Osteoblast (primary cell): ENCODE results near the gene ELK1. TPM values are rescaled to one million over a fixed set of nuclear protein-coding genes. Genes with fewer than 3 reads are reported as not detected.

Experiments
- DNase-seq: peaks from one replicate; pipeline ENCODE4 v3.0.0; 2011; ENCODE audit warnings: low spot score, mixed read lengths; ENCODE audit not compliant: insufficient read length; ENCODE audit errors: missing footprints
- H2AFZ ChIP-seq: 2 replicates; pipeline ENCODE4 v1.6.0; 2011; ENCODE audit warnings: mild to moderate bottlenecking, low read length
- H3K27ac ChIP-seq: 2 replicates; pipeline ENCODE4 v1.5.1; 2011; ENCODE audit warnings: mild to moderate bottlenecking, low read depth, low read length, moderate library complexity
- H3K27me3 ChIP-seq: 2 replicates; pipeline ENCODE4 v1.6.0; 2012; ENCODE audit warnings: mild to moderate bottlenecking, control low read depth, inconsistent platforms, low read length, moderate library complexity; ENCODE audit not compliant: insufficient read depth
- H3K36me3 ChIP-seq: 2 replicates; pipeline ENCODE4 v1.5.1; 2011; ENCODE audit warnings: mild to moderate bottlenecking, low read length, control low read depth, moderate library complexity; ENCODE audit not compliant: insufficient read depth
- H3K4me1 ChIP-seq: 2 replicates; pipeline ENCODE4 v1.5.1; 2011; ENCODE audit warnings: mild to moderate bottlenecking, low read length, control low read depth, moderate library complexity; ENCODE audit not compliant: insufficient read depth
- H3K4me2 ChIP-seq: 2 replicates; pipeline ENCODE4 v1.6.0; 2011; ENCODE audit warnings: mild to moderate bottlenecking, low read length; ENCODE audit not compliant: insufficient read depth
- H3K4me3 ChIP-seq: fragments of 200-600 bp; sonication (generic); 3 replicates; pipeline ENCODE4 v1.5.1; 2012; ENCODE audit warnings: mild to moderate bottlenecking, low read length, inconsistent platforms; ENCODE audit not compliant: insufficient read depth
- H3K79me2 ChIP-seq: 2 replicates; pipeline ENCODE4 v1.6.0; 2012; ENCODE audit warnings: mild to moderate bottlenecking, low read length, control low read depth, inconsistent platforms; ENCODE audit not compliant: insufficient read depth
- H3K9me3 ChIP-seq: 2 replicates; pipeline ENCODE4 v1.5.1; 2011; ENCODE audit warnings: low read depth, low read length, control low read depth
- H4K20me1 ChIP-seq: 2 replicates; pipeline ENCODE4 v1.6.0; 2012; ENCODE audit warnings: mild to moderate bottlenecking, low read length, control low read depth; ENCODE audit not compliant: insufficient read depth
- CTCF ChIP-seq: IDR thresholded peaks from 2 replicates; pipeline ENCODE4 v1.5.1; 2011; ENCODE audit warnings: mild to moderate bottlenecking, low read depth, low read length, moderate library complexity; ENCODE audit errors: extremely low read depth
- total RNA-seq: library from RNA; depleted of rRNA; stranded (reverse); fragments of >200 nt; gene quantifications from 2 replicates; pipeline ENCODE4 v1.2.3, GENCODE V29; 2012

Gene ELK1
- total RNA-seq, 1 donor: 37.6 TPM

DNA sequence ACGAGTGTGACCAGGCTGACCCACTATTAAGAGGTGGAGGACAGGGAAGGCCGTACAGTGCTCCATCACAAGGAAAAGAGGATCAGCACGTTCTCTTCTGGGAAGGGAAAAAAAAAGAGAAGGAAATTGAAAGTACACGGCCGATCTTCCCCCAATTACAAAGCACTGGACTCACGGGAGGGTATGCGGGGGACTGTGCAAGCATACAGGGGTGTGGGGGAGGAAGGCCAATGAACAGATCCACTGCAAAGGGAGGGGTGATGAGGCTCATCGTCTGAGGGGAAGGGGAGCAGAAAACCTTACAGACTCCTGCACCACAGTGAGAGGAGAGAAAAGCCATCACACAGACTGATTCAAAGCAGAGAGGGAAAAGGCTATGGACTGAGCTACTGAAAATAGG lies 1.1 kb downstream of the ELK1 start:
- Histone ChIP-seq H3K27ac (peak overlapping the region; percentile 87), H4K20me1 (peaks cover 16% of the 10 kb centered on the region), H3K79me2 (peaks cover 53% of the 10 kb centered on the region), H2AFZ (no peak overlapping the region), H3K4me2 (peak overlapping the region; percentile 88), H3K36me3 (peaks cover 4% of the 10 kb centered on the region), H3K27me3 (no peaks in the 10 kb centered on the region), H3K9me3 (no peaks in the 10 kb centered on the region), H3K4me1 (peaks cover 13% of the 10 kb centered on the region), H3K4me3 (peak overlapping the region; percentile 82)
- TF ChIP-seq CTCF: no peak
- DNase-seq: no peak

GRCh38 chrX:47648376-47648775 lies 2.0 kb downstream of the ELK1 start:
- Histone ChIP-seq H3K4me2 (peak overlapping the region; percentile 88), H4K20me1 (peaks cover 18% of the 10 kb centered on the region), H3K79me2 (peaks cover 61% of the 10 kb centered on the region), H3K9me3 (no peaks in the 10 kb centered on the region), H2AFZ (no peak overlapping the region), H3K4me3 (peak overlapping the region; percentile 82), H3K27ac (peak overlapping the region; percentile 87), H3K27me3 (no peaks in the 10 kb centered on the region), H3K36me3 (no peaks in the 10 kb centered on the region), H3K4me1 (peaks cover 13% of the 10 kb centered on the region)
- no peak for TF ChIP-seq CTCF
- DNase-seq: no peak

- H2AFZ ChIP-seq: no peak overlapping the region
- no peak for DNase-seq
- H3K27ac ChIP-seq: no peak overlapping the region
These were observed 3.7 kb downstream of the ELK1 start for GRCh38 chrX:47646636-47647035.

GRCh38 chrX:47645530-47645929 lies 4.8 kb downstream of the ELK1 start:
- Histone ChIP-seq H3K4me2 (no peak overlapping the region), H3K79me2 (peaks cover 80% of the 10 kb centered on the region), H3K27ac (no peak overlapping the region), H3K36me3 (peaks cover 4% of the 10 kb centered on the region), H3K4me1 (peaks cover 13% of the 10 kb centered on the region), H3K4me3 (no peak overlapping the region), H4K20me1 (peaks cover 18% of the 10 kb centered on the region), H2AFZ (no peak overlapping the region), H3K9me3 (no peaks in the 10 kb centered on the region), H3K27me3 (no peaks in the 10 kb centered on the region)
- DNase-seq: no peak
- no peak for TF ChIP-seq CTCF

More at GRCh38 chrX:47646636-47647035, 3.7 kb downstream of the ELK1 start:
- peaks cover 13% of the 10 kb centered on the region for H3K4me1 ChIP-seq
- no peak overlapping the region for H3K4me3 ChIP-seq
- no peak overlapping the region for H3K4me2 ChIP-seq
- peaks cover 77% of the 10 kb centered on the region for H3K79me2 ChIP-seq
- no peaks in the 10 kb centered on the region for H3K36me3 ChIP-seq
- H3K9me3 ChIP-seq: no peaks in the 10 kb centered on the region
- no peaks in the 10 kb centered on the region for H3K27me3 ChIP-seq
- H4K20me1 ChIP-seq: peaks cover 18% of the 10 kb centered on the region
- no peak for TF ChIP-seq CTCF
